HT1080 (cell line): ENCODE measurements around the gene BMP7. TPM values are rescaled to one million over a fixed set of nuclear protein-coding genes. Genes with fewer than 3 reads are reported as not detected.
A peak's percentile ranks its signal among the peaks of the same experiment; 100 is the strongest.

Source experiments
- DNase-seq: peaks from one replicate; pipeline ENCODE4 v3.0.0-alpha.2; 2015; ENCODE audit warnings: low read depth
- polyA plus RNA-seq, 2 experiments: library from polyadenylated mRNA; depleted of rRNA; stranded (reverse); fragments of >200 nt; gene quantifications; 2 replicates each; pipeline ENCODE4 v1.2.3, GENCODE V29; 2015
- total RNA-seq: library from RNA; depleted of rRNA; stranded (reverse); fragments of >200 nt; shearing (Covaris generic); gene quantifications from 2 replicates; pipeline ENCODE4 v1.2.3, GENCODE V29; 2014; rRNA removed

BMP7 gene
- total RNA-seq, result 0.03 TPM in 1 of 2 replicates, not detected in the other
- not detected in 2 replicates for polyA plus RNA-seq (2015; cell fraction: cytosol; rRNA removed)
- polyA plus RNA-seq (2015; cell fraction: nucleus; rRNA removed), result not detected in 2 replicates

DNA sequence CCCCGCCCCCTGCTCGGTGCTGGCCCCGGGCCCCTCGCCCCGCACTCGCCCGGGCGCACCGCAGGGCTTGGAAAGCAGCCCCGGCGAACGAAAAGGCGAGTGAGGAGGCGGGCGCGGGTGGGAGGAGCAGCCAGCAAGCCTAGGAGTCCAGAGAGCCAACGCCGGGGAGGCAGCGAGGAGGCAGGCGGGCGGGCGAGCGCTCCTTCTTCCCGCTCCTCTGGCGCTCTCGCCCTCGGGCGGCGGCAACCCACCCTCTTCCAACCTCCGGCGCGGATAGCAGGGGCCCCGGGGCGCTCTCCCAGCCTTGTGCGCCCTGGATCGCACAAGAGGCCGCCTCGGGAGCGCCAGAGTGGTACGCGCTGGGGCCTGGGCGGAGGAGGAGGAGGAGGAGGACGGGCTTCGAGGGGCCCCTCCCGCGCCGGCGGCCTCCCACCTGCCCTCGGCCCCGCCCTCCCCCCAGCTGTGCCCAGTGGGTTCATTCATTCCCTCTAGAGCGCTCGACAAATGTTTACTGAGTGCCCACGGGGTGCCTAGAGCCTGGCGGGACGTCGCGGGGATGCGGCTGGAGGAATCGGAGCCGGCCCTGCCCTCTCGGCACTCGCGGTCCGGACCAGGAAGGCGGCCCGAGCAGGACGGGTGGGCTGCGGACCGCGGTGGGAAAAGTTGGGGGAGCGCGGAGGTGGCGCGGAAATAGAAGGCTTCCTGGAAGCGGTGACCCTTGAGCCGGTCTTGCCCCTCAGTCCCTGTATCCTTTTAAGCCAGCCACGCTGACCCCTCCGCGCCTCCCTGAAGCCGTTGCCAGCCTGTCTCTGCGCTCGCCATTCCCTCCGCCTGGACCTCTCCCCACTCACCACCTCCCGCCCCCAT lies at the start of gene BMP7:
TSS of gene BMP7 (minus strand) at position 351 of the 867 bp plus-strand sequence. CDS start 519 bp downstream, outside the sequence.
- DNase-seq, result no peak

- no peak for DNase-seq
Measured at GRCh38 chr20:57315976-57316480, 49.6 kb upstream of the BMP7 start.

DNA sequence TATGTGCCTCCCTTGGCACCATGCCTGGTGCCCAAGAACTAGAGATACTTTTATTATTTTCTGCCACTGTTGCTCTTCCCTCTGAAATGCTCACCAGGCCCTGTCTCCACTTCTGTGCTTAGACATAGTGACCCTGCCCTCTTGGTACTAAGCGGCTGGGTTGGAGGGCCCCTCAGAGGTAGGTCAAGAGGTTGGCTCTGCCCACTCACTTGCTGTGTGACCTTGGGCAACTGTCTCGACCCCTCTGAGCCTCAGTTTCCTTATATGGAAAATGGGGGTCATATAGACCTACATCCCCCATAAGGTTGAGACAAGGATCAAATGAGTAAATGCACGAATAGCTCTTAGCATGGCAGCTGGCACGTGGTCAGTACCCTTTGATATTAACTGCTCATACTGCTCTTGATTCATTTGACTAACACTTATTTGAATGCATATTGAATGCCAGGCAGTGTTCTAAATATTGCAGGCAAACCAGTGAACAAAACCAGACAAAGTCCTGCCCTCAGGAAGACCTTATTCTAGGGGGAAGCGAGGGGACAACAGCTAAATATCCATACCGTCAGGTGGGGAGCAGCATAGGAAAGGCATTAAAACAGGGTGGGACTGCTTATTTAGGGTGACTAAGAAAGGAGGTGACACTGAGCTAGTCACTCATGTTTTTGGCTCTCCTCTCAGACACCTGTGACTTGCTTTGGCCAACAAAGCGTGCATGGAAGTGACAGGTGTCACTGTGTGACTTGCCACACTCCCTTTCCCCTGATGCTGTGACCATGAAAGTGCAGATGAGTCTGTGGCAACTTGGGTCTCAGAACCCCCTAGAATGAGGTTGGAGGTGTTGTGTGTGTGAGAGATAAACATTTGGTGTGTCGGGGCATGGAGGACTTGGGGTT lies 48.9 kb upstream of the BMP7 start:
- DNase-seq, result no peak

GRCh38 chr20:57313951-57314350 lies 47.5 kb upstream of the BMP7 start:
- DNase-seq, result no peak

GRCh38 chr20:57313230-57313629 lies 46.8 kb upstream of the BMP7 start:
- DNase-seq, result no peak

DNA sequence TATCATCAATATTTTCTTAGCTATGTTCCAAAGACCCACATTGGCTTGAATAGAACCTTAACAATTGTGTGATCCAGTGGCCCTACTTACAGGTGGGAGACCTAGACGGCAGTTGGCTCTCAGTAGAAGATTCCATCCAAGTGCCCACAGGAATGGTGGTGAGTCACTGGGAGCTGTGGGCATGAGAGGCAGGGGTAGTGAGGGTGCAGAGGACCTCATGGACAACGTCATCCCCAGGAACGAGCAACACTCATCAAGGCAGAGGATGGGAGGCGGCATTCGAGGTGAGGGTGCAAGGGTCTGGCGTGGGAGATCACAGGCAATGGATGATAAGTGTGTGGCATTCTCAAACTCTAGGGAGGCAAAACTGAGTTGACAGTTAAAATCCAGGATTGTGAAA lies 45.7 kb upstream of the BMP7 start:
- DNase-seq, result peak; percentile 16

- no peak for DNase-seq
Measured at GRCh38 chr20:57310821-57311514, 44.5 kb upstream of the BMP7 start.

- DNase-seq, result no peak
Measured at GRCh38 chr20:57309544-57310115, 43.2 kb upstream of the BMP7 start.

DNA sequence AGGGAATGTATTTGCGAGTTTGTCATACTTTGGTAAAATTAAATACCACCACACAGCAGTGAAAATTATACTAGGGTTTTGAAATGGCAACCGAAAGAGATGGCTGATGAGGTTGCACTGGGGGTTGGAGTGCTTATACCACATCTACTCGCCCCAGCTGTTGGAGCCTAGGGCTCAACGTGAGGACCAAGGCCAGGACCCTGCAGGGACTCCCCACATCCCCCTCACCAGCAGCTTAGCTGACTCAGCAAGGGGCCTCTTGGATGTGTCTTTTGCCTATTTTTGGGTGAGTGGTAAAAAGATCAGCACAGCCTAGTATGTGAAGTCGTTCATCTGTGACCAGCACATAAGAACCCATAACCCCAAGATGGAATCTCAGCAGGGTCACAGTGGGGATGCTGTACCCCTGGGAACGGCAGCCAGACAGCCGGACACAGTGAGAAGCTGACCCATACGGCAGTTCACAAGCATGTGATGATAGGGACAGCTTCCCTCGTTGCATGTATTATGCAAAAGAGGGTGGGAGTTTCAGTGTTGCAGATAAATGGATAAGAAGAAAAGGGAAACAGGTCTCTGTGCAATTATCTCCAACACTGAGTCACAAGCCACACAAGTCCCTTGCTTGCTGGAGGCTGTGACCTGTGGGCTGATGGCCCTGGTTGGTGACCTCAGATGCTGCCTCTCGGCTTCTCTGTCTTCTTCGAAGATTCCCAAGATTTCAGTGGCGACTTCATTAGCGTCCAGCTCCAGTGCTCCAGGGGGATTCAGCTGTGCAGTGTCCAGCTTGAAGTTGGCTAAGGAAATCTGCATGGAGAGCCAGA lies 42.2 kb upstream of the BMP7 start:
- no peak for DNase-seq

- no peak for DNase-seq
Measured at GRCh38 chr20:57306747-57307146, 40.3 kb upstream of the BMP7 start.

DNA sequence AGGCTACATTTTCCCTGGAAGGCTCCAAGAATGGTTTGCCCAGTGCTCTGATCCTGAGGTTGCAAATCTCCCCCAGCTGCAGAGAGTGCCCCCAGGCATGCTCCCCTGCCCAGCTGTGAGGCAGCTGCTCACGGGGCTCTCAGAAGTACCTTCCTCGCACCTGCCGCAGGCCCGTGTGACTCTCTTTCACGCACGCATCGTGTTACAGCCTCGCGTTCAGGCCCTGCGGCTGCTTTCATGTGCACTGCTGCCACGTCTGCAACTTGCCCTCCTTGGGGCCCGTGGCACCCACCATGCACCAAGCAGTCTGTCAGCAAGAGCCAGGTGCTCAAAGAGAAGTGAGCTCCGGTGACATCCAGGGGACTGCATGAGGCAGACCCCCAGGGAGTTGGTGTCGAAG lies 34.6 kb upstream of the BMP7 start:
- no peak for DNase-seq

- DNase-seq, result no peak
Measured at GRCh38 chr20:57298457-57298856, 32.0 kb upstream of the BMP7 start.

DNA sequence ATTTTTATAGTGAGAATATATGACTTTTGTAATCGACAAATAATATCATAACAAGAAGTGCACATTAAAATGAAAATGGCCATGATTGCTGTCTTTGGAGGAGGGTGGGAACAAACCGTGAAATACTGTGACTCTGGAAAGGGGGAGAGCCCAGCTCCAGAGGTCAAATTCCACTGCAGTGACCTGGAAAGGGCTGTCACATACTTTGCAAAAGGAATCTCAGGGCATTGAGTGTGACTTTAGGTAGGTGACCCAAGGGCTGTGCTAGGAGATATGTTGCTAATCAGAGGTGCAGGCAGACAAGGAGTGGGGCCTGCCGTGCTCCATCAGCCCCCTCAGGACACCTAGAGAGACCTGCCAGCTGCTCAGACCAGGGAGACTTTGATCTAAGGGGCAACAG lies 28.1 kb upstream of the BMP7 start:
- DNase-seq, result no peak

DNA sequence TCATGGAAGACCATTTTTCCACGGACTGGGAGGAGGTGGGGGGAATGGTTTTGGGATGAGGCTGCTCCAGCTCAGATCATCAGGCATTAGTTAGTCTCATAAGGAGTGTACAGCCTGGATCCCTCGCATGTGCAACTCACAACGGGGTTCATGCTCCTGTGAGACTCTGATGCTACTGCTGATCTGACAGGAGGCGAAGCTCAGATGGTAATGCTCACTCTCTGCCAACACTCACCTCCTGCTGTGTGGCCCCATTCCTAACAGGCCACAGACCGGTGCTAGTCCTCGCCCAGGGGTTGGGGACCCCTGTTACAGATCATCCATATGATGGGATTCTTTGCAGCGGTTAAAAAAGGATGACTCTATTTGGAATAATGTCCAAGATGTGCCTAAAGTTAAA lies 27.6 kb upstream of the BMP7 start:
- DNase-seq, result no peak

DNA sequence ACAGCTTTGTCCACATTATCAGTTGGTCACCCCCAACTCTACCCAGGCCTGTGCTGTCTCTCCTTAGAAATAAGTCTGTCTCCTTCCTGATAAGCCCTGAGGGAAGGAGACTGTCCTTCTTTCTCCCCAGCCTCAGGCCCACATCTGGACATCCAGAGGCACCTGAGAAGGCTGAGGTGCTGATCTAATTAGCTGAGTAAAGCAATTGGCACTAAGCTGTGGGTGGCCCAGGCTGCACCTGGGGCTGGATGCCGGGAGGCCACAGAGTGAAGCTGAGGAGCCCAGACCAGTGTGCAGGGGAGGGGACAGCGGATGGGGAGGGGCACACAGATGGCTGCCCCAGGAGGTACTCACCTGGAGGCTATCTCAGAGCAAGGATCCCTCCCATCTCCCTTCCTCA lies 26.2 kb upstream of the BMP7 start:
- no peak for DNase-seq

GRCh38 chr20:57291694-57292093 lies 25.3 kb upstream of the BMP7 start:
- no peak for DNase-seq

DNA sequence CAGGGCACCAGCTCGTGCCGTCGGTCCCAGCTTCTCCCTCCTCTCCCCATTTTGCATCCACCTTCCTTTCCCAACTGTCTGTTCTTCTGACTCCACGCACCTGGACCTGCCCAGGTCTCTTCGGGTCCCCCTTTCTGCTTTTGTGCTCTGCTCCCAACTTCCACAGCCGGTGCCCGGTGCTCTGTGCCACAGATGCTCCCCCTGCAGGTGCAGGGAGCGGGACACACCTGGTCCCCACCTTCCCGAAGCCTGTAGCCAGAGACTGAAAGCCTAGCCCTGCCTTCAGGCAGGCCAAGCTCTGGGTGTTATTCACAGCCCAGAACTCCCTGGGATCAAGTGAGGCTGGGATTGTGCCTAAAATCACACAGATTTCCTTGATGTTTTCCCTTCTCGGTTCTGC lies 24.6 kb upstream of the BMP7 start:
- DNase-seq, result no peak

DNA sequence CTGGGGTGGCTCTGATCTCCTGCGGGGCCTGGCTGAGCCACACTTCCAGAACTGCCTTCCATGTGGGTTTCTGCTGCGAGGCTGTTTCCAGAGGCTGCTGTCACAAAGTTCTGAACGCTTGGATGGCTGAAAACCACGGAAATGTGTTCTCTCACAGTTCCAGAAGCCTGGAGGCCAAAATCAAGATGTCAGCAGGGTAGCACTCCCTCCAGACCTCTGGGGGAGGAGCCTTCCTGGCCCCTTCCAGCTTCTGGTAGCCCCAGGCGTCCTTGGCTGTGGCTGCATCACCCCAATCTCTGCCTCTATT lies 23.7 kb upstream of the BMP7 start:
- DNase-seq, result no peak

GRCh38 chr20:57289391-57290177 lies 23.1 kb upstream of the BMP7 start:
- no peak for DNase-seq
